SK-N-SH treated with all-trans-retinoic acid at 6 μM for 48 hours (cell line): ENCODE data around the gene CMC2.

Experiments
- ATAC-seq: fragments of 200-7000 bp; cut with Tn5 transposase; 3 replicates; pipeline ENCODE4 v1.9.1; 2020; ENCODE audit warnings: mild to moderate bottlenecking, moderate library complexity
- BACH2 ChIP-seq: fragments of 250-450 bp; sonication (Bioruptor Pico); IDR thresholded peaks from 2 replicates; pipeline ENCODE4 v1.9.0; 2021; ENCODE audit warnings: mild to moderate bottlenecking, borderline replicate concordance
- CREB5 ChIP-seq: fragments of 250-450 bp; sonication (Bioruptor Pico); IDR thresholded peaks from 2 replicates; pipeline ENCODE4 v1.5.1; 2020; ENCODE audit warnings: low read depth, mild to moderate bottlenecking, moderate library complexity
- CSDC2 ChIP-seq: fragments of 250-450 bp; sonication (Bioruptor Pico); IDR thresholded peaks from 2 replicates; pipeline ENCODE4 v1.5.0; 2020; ENCODE audit warnings: mild to moderate bottlenecking, moderate library complexity
- ESRRG ChIP-seq: fragments of 250-450 bp; sonication (Bioruptor Pico); IDR thresholded peaks from 2 replicates; pipeline ENCODE4 v1.6.1; 2021; ENCODE audit warnings: mild to moderate bottlenecking
- GLIS3 ChIP-seq: fragments of 250-450 bp; sonication (Bioruptor Pico); IDR thresholded peaks from 2 replicates; pipeline ENCODE4 v1.5.0; 2020; ENCODE audit warnings: mild to moderate bottlenecking, moderate library complexity
- ISL1 ChIP-seq: fragments of 250-450 bp; sonication (Bioruptor Pico); IDR thresholded peaks from 2 replicates; pipeline ENCODE4 v2.1.2; 2022; ENCODE audit warnings: mild to moderate bottlenecking, moderate library complexity
- OSR1 ChIP-seq: fragments of 250-450 bp; sonication (Bioruptor Pico); IDR thresholded peaks from 2 replicates; pipeline ENCODE4 v1.8.0; 2022; ENCODE audit warnings: moderate library complexity, mild to moderate bottlenecking, inconsistent platforms
- PATZ1 ChIP-seq: fragments of 250-450 bp; sonication (Bioruptor Pico); IDR thresholded peaks from 2 replicates; pipeline ENCODE4 v1.8.0; 2020; ENCODE audit warnings: mild to moderate bottlenecking, moderate library complexity, borderline replicate concordance
- PPARA ChIP-seq: fragments of 250-450 bp; sonication (Bioruptor Pico); IDR thresholded peaks from 2 replicates; pipeline ENCODE4 v1.5.0; 2020; ENCODE audit warnings: mild to moderate bottlenecking, borderline replicate concordance
- RARB ChIP-seq: fragments of 250-450 bp; sonication (Bioruptor Pico); IDR thresholded peaks from 2 replicates; pipeline ENCODE4 v1.8.0; 2021; ENCODE audit warnings: mild to moderate bottlenecking, moderate library complexity
- TCF4 ChIP-seq: fragments of 250-450 bp; sonication (Bioruptor Pico); IDR thresholded peaks from 2 replicates; pipeline ENCODE4 v1.8.0; 2021; ENCODE audit warnings: mild to moderate bottlenecking, moderate library complexity, borderline replicate concordance
- TOX ChIP-seq: fragments of 250-450 bp; sonication (Bioruptor Pico); IDR thresholded peaks from 2 replicates; pipeline ENCODE4 v1.8.0; 2021; ENCODE audit warnings: mild to moderate bottlenecking, moderate library complexity, borderline replicate concordance
- ZC3H10 ChIP-seq: fragments of 250-450 bp; sonication (Bioruptor Pico); IDR thresholded peaks from 2 replicates; pipeline ENCODE4 v1.5.1; 2021; ENCODE audit warnings: mild to moderate bottlenecking, moderate library complexity
- ZFP3 ChIP-seq: fragments of 250-450 bp; sonication (Bioruptor Pico); IDR thresholded peaks from 2 replicates; pipeline ENCODE4 v1.5.0; 2020; ENCODE audit warnings: mild to moderate bottlenecking, moderate library complexity
- ZFP30 ChIP-seq: fragments of 450-650 bp; formaldehyde crosslinking; IDR thresholded peaks from 2 replicates; pipeline ENCODE4 v1.5.0; 2022; ENCODE audit warnings: mild to moderate bottlenecking, moderate library complexity
- ZNF70 ChIP-seq: fragments of 450-650 bp; formaldehyde crosslinking; IDR thresholded peaks from 2 replicates; pipeline ENCODE4 v1.5.0; 2020; ENCODE audit warnings: mild to moderate bottlenecking, moderate library complexity
- ZNF8 ChIP-seq: fragments of 450-650 bp; formaldehyde crosslinking; IDR thresholded peaks from 2 replicates; pipeline ENCODE4 v1.5.0; 2020; ENCODE audit warnings: mild to moderate bottlenecking, moderate library complexity
- TF ChIP-seq, protein P1 (sequence below): fragments of 250-450 bp; sonication (Bioruptor Pico); IDR thresholded peaks from 2 replicates; pipeline ENCODE4 v1.5.0; 2020; ENCODE audit warnings: mild to moderate bottlenecking, moderate library complexity
- TF ChIP-seq, protein P2 (sequence below): fragments of 250-450 bp; sonication (Bioruptor Pico); IDR thresholded peaks from 2 replicates; pipeline ENCODE4 v1.8.0; 2021; ENCODE audit warnings: low read depth, mild to moderate bottlenecking, moderate library complexity, borderline replicate concordance

CMC2 gene

DNA sequence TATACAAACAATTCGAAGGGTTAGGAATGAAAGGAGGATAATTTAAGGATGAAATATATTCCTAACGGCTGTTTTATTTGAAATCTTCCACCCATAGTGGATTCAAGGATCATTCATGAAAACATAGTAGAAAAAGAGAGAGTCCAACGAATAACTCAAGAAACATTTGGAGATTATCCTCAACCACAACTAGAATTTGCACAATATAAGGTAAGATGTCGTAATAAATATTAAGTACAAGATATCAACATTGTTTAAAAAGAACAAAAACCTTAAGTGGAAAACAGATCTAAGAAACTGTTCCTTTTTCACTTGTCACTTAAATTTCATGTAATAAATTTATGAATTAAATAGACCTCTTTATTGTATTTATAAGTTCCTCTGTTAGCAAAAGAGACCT lies 19.7 kb upstream of the CMC2 start:
- no peak for ATAC-seq
- no peak for TF ChIP-seq TCF4
- TF ChIP-seq, protein P1, sequence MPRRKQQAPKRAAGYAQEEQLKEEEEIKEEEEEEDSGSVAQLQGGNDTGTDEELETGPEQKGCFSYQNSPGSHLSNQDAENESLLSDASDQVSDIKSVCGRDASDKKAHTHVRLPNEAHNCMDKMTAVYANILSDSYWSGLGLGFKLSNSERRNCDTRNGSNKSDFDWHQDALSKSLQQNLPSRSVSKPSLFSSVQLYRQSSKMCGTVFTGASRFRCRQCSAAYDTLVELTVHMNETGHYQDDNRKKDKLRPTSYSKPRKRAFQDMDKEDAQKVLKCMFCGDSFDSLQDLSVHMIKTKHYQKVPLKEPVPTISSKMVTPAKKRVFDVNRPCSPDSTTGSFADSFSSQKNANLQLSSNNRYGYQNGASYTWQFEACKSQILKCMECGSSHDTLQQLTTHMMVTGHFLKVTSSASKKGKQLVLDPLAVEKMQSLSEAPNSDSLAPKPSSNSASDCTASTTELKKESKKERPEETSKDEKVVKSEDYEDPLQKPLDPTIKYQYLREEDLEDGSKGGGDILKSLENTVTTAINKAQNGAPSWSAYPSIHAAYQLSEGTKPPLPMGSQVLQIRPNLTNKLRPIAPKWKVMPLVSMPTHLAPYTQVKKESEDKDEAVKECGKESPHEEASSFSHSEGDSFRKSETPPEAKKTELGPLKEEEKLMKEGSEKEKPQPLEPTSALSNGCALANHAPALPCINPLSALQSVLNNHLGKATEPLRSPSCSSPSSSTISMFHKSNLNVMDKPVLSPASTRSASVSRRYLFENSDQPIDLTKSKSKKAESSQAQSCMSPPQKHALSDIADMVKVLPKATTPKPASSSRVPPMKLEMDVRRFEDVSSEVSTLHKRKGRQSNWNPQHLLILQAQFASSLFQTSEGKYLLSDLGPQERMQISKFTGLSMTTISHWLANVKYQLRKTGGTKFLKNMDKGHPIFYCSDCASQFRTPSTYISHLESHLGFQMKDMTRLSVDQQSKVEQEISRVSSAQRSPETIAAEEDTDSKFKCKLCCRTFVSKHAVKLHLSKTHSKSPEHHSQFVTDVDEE (CRISPR knock-in tag), result no peak
- no peak for TF ChIP-seq BACH2 (CRISPR knock-in tag)
- no peak for TF ChIP-seq PATZ1 (CRISPR knock-in tag)
- TF ChIP-seq CREB5, result no peak
- no peak for TF ChIP-seq GLIS3 (CRISPR knock-in tag)
- no peak for TF ChIP-seq ZFP3 (CRISPR knock-in tag)
- TF ChIP-seq OSR1 (CRISPR knock-in tag), result no peak
- no peak for TF ChIP-seq ZNF8 (CRISPR knock-in tag)

DNA sequence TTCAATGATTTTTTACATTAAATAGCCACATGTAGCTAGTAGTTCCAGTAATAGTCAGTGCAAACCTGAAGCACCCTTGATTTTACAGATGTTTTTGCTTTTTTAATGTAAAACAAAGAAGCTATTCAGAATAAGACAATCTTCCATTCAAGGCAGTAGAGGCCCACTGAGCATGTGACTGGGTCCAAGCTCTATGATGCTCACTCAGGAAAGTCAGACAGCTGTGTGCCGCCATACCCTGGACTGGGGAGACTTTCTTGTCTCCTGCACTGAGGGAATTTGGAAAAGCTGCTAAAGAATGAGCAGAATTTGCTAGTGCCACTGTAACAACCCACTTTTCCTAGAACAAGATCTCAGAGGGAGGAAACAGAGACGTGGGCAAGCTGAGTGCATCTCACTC lies 11.8 kb upstream of the CMC2 start:
- no peak for ATAC-seq
- TF ChIP-seq CSDC2 (no peak), BACH2 (CRISPR knock-in tag) (no peak)
- TF ChIP-seq, all 23 proteins: peak for 0

GRCh38 chr16:81014672-81015071 lies 8.0 kb upstream of the CMC2 start:
- ATAC-seq, result no peak
- TF ChIP-seq ZFP30 (no peak), OSR1 (CRISPR knock-in tag) (no peak), TCF4 (no peak), CREB5 (no peak), TOX (CRISPR knock-in tag) (no peak), ESRRG (CRISPR knock-in tag) (no peak)
- TF ChIP-seq, protein P1 (CRISPR knock-in tag), result no peak
- TF ChIP-seq, all 23 proteins: peak for 0

DNA sequence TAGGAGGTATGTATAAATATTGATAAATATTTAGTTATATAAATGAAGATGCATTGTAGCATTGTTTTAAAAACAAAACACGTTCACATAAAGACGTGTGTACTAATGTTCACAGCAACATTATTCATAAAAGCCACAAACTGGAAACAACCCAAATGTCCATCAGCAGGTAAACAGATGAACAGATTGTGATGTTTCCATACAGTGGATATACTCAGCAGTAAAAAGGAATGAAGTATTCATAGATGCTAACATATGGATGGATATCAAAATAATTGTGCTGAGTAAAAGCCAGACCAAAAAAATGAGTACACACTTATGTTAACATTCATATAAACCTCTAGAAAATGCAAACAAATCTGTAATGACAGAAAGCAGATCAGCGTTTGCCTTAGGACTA lies 6.3 kb upstream of the CMC2 start:
- no peak for ATAC-seq
- no peak for TF ChIP-seq PATZ1 (CRISPR knock-in tag)
- TF ChIP-seq TCF4, result no peak
- TF ChIP-seq ZFP3 (CRISPR knock-in tag), result no peak

GRCh38 chr16:81008505-81008789 lies 1.8 kb upstream of the CMC2 start:
- no peak for ATAC-seq
- TF ChIP-seq TCF4 (no peak), PATZ1 (CRISPR knock-in tag) (no peak), ISL1 (CRISPR knock-in tag) (no peak), ZNF70 (CRISPR knock-in tag) (no peak), PPARA (no peak), ZFP3 (CRISPR knock-in tag) (no peak), ZC3H10 (CRISPR knock-in tag) (no peak), RARB (CRISPR knock-in tag) (no peak), BACH2 (CRISPR knock-in tag) (no peak), OSR1 (CRISPR knock-in tag) (no peak)
- TF ChIP-seq, protein P2, sequence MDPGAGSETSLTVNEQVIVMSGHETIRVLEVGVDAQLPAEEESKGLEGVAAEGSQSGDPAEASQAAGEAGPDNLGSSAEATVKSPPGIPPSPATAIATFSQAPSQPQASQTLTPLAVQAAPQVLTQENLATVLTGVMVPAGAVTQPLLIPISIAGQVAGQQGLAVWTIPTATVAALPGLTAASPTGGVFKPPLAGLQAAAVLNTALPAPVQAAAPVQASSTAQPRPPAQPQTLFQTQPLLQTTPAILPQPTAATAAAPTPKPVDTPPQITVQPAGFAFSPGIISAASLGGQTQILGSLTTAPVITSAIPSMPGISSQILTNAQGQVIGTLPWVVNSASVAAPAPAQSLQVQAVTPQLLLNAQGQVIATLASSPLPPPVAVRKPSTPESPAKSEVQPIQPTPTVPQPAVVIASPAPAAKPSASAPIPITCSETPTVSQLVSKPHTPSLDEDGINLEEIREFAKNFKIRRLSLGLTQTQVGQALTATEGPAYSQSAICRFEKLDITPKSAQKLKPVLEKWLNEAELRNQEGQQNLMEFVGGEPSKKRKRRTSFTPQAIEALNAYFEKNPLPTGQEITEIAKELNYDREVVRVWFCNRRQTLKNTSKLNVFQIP (CRISPR knock-in tag), result no peak
